ENCODE results near the gene NBEAL2.

Gene NBEAL2

GRCh38 chr3:46989146-46989810 lies 9.8 kb downstream of the NBEAL2 start:
- CTCF ChIA-PET = interaction anchor here (1.4 kb wide), 1 partner anchor 9 kb away, joined by 3 read pairs; no protein-coding TSS in a partner anchor
- no peak for DNase-seq (ENCODE audit: extremely low spot score)
- TF ChIP-seq CTCF (IDR thresholded peaks at IDR 0.05; ENCODE audit: control extremely low read depth, extremely low read depth, low read depth, missing control alignments) = no peak
- POLR2A ChIA-PET = no interaction called here

GRCh38 chr3:46990573-46991374 lies 11.3 kb downstream of the NBEAL2 start:
- DNase-seq (ENCODE audit: extremely low spot score) = peak; percentile 57
- POLR2A ChIA-PET = no interaction called here
- TF ChIP-seq CTCF (IDR thresholded peaks at IDR 0.05; ENCODE audit: control extremely low read depth, extremely low read depth, low read depth, missing control alignments) = no peak
- CTCF ChIA-PET = interaction anchor here (1.5 kb wide), 1 partner anchor 67 kb away, joined by 4 read pairs; no protein-coding TSS in a partner anchor

- DNase-seq (ENCODE audit: extremely low spot score) = no peak
- ChIA-PET CTCF (interaction anchor here (1.5 kb wide), 1 partner anchor 68 kb away, joined by 4 read pairs; no protein-coding TSS in a partner anchor), POLR2A (no interaction called here)
- TF ChIP-seq CTCF (IDR thresholded peaks at IDR 0.05; ENCODE audit: control extremely low read depth, extremely low read depth, low read depth, missing control alignments) = no peak
These were observed 12.1 kb downstream of the NBEAL2 start for GRCh38 chr3:46991406-46992165.

- CTCF ChIA-PET = interaction anchor here (1.1 kb wide), 2 partner anchors 10 to 11 kb away, joined by 3 read pairs; no protein-coding TSS in a partner anchor
- DNase-seq (ENCODE audit: extremely low spot score) = no peak
- POLR2A ChIA-PET = no interaction called here
- TF ChIP-seq CTCF (IDR thresholded peaks at IDR 0.05; ENCODE audit: control extremely low read depth, extremely low read depth, low read depth, missing control alignments) = no peak
These were observed 12.8 kb downstream of the NBEAL2 start for GRCh38 chr3:46992231-46992630.

GRCh38 chr3:46993292-46993691 lies 13.8 kb downstream of the NBEAL2 start:
- POLR2A ChIA-PET = no interaction called here
- CTCF ChIA-PET = interaction anchor here (1.1 to 2.0 kb wide), 5 partner anchors 9 to 95 kb away, joined by 3 to 5 read pairs (median 3); no protein-coding TSS in a partner anchor
- DNase-seq (ENCODE audit: extremely low spot score) = no peak
- TF ChIP-seq CTCF (IDR thresholded peaks at IDR 0.05; ENCODE audit: control extremely low read depth, extremely low read depth, low read depth, missing control alignments) = no peak

- CTCF ChIA-PET = interaction anchor here (1.1 to 2.0 kb wide), 4 partner anchors 12 to 96 kb away, joined by 3 to 5 read pairs (median 4); no protein-coding TSS in a partner anchor
- TF ChIP-seq CTCF (IDR thresholded peaks at IDR 0.05; ENCODE audit: control extremely low read depth, extremely low read depth, low read depth, missing control alignments) = no peak
- POLR2A ChIA-PET = no interaction called here
- DNase-seq (ENCODE audit: extremely low spot score) = no peak
These were observed 14.5 kb downstream of the NBEAL2 start for GRCh38 chr3:46993986-46994385.

Measured in GM10248 (cell line).